ENCODE results near the gene GDI2. TPM values are rescaled to one million over a fixed set of nuclear protein-coding genes. Genes with fewer than 3 reads are reported as not detected.
"Not testable (repeated sequence)": the region's sequence is repeated elsewhere in the genome, so short reads cannot be mapped to it uniquely, and the experiment has no call there.

GDI2 gene
- total RNA-seq, 2 donors from 2014 or later = 141 to 209 TPM

DNA sequence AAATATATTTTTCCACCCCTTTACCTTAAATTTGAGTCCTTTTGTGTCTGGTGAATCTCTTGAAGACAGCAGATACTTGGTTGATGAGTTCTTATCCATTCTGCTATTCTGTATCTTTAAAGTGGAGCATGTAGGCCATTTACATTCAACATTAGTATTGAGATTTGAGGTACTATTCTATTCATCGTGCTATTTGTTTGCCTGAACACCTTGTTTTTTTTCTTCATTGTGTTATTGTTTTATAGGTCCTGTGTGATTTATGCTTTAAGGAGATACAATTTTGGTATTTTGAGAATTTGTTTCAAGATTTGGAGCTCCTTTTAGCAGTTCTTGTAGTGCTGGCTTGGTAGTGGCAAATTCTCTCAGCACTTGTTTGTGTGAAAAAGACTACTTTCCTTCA lies 29.9 kb downstream of the GDI2 start:
- Histone ChIP-seq H3K27ac (no peak overlapping the region), H3K36me3 (peaks cover 22% of the 10 kb centered on the region), H3K9me3 (no peaks in the 10 kb centered on the region), H3K4me3 (no peak overlapping the region), H3K27me3 (replicated peaks; ENCODE audit: insufficient read depth) (no peaks in the 10 kb centered on the region), H3K4me1 (ENCODE audit: control insufficient read depth in 1 of 2, low read depth in 2 of 2) (peaks cover 6 to 20% of the 10 kb centered on the region in 2 donors)
- TF ChIP-seq, protein P1, sequence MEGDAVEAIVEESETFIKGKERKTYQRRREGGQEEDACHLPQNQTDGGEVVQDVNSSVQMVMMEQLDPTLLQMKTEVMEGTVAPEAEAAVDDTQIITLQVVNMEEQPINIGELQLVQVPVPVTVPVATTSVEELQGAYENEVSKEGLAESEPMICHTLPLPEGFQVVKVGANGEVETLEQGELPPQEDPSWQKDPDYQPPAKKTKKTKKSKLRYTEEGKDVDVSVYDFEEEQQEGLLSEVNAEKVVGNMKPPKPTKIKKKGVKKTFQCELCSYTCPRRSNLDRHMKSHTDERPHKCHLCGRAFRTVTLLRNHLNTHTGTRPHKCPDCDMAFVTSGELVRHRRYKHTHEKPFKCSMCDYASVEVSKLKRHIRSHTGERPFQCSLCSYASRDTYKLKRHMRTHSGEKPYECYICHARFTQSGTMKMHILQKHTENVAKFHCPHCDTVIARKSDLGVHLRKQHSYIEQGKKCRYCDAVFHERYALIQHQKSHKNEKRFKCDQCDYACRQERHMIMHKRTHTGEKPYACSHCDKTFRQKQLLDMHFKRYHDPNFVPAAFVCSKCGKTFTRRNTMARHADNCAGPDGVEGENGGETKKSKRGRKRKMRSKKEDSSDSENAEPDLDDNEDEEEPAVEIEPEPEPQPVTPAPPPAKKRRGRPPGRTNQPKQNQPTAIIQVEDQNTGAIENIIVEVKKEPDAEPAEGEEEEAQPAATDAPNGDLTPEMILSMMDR (IDR thresholded peaks at IDR 0.05) = no peak
- no peak for ATAC-seq (ENCODE audit: insufficient number of reproducible peaks, low FRiP score, low read depth)
- no peak for DNase-seq (ENCODE audit: low spot score)

DNA sequence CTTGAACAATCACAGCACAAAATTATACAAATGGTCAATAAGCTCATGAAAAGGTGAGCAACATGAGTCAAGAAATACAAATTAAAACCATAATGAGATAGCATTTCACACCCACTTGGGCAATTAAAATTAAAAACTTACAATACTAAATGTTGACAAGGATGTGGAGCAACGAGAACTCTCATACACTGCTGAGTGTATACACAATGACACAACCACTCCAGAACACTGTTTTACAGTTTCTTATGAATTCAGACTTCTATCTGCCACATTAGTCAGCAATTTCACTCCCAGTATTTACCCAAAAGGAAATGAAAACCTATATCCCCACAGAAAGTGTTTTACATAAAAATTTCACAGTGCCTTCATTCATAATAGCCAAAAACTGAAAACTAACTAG lies 31.1 kb downstream of the GDI2 start:
- Histone ChIP-seq H3K4me1 (ENCODE audit: control insufficient read depth in 1 of 2, low read depth in 2 of 2) (peaks cover 8 to 16% of the 10 kb centered on the region in 2 donors), H3K27me3 (replicated peaks; ENCODE audit: insufficient read depth) (no peaks in the 10 kb centered on the region), H3K27ac (no peak overlapping the region), H3K9me3 (no peaks in the 10 kb centered on the region), H3K36me3 (peaks cover 22% of the 10 kb centered on the region), H3K4me3 (no peak overlapping the region)
- DNase-seq (ENCODE audit: low spot score) (no peak), ATAC-seq (ENCODE audit: insufficient number of reproducible peaks, low FRiP score, low read depth) (no peak)
- TF ChIP-seq, protein P1 (IDR thresholded peaks at IDR 0.05) = no peak

DNA sequence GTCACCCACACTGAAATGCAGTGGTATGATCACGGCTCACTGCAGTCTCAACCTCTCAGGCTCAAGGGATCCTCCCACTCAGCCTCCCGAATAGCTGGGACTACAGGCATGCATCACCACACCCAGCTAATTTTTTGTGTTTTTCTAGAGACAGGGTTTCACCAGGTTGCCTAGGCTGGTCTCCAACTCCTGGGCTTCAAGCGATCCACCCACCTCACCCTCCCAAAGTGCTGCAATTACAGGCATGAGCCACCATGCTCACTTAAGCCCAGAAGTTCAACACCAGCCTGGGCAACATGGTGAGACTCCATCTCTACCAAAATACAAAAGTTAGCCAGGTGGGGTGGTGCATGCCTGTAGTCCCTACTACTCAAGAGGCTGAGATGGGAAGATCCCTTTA lies 33.5 kb downstream of the GDI2 start:
- H3K27ac ChIP-seq = no peak overlapping the region
- H3K36me3 ChIP-seq = peaks cover 16% of the 10 kb centered on the region
- no peak for ATAC-seq (ENCODE audit: insufficient number of reproducible peaks, low FRiP score, low read depth)
- peaks cover 30 to 38% of the 10 kb centered on the region in 2 donors for H3K4me1 ChIP-seq (ENCODE audit: control insufficient read depth in 1 of 2, low read depth in 2 of 2)
- H3K4me3 ChIP-seq = no peak overlapping the region
- H3K9me3 ChIP-seq = no peaks in the 10 kb centered on the region
- TF ChIP-seq, protein P1 (IDR thresholded peaks at IDR 0.05) = no peak
- DNase-seq (ENCODE audit: low spot score) = no peak
- H3K27me3 ChIP-seq (replicated peaks; ENCODE audit: insufficient read depth) = no peaks in the 10 kb centered on the region

DNA sequence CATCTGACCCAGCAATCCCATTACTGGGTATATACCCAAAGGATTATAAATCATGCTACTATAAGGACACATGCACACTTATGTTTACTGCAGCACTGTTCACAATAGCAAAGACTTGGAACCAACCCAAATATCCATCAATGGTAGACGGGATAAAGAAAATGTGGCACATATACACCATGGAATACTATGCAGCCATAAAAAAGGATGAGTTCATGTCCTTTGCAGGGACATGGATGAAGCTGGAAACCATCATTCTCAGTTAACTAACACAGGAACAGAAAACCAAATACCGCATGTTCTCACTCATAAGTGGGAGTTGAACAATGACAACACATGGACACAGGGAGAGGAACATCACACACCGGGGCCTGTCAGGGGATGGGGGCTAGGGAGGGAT lies 35.5 kb downstream of the GDI2 start:
- Histone ChIP-seq H3K27ac (peak overlapping the region; percentile 65 to 74), H3K4me1 (ENCODE audit: control insufficient read depth in 1 of 2, low read depth in 2 of 2) (peaks cover 30 to 39% of the 10 kb centered on the region in 2 donors)
- not testable (repeated sequence) for DNase-seq (ENCODE audit: low spot score)

DNA sequence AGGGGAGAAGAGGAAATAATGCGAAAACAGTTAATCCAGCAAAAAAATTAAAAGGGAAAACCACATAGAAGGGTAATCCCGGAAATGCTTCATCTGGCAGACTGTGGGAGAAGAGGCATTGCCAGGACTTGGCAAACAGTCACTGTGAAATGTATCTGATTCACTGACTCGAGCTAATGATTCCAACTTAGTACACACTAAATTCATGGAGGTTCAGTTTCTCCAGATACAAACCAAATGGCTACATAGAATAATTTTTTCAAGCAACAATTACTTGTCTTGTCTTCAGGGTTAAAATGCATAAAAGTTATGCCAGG lies 36.4 kb downstream of the GDI2 start:
- Histone ChIP-seq H3K9me3 (no peaks in the 10 kb centered on the region), H3K27ac (peak overlapping the region; percentile 65 to 74), H3K4me3 (peak overlapping the region; percentile 52), H3K4me1 (ENCODE audit: control insufficient read depth in 1 of 2, low read depth in 2 of 2) (peaks cover 30 to 39% of the 10 kb centered on the region in 2 donors), H3K27me3 (replicated peaks; ENCODE audit: insufficient read depth) (no peaks in the 10 kb centered on the region), H3K36me3 (peaks cover 1% of the 10 kb centered on the region)
- DNase-seq (ENCODE audit: low spot score) (no peak), ATAC-seq (ENCODE audit: insufficient number of reproducible peaks, low FRiP score, low read depth) (peak; percentile 60)
- TF ChIP-seq, protein P1 (IDR thresholded peaks at IDR 0.05) = no peak

More for the DNA sequence above, 35.5 kb downstream of the GDI2 start:
- not testable (repeated sequence) for H3K9me3 ChIP-seq; H3K36me3 ChIP-seq; ATAC-seq (ENCODE audit: insufficient number of reproducible peaks, low FRiP score, low read depth); H3K27me3 ChIP-seq (replicated peaks; ENCODE audit: insufficient read depth); H3K4me3 ChIP-seq

DNA sequence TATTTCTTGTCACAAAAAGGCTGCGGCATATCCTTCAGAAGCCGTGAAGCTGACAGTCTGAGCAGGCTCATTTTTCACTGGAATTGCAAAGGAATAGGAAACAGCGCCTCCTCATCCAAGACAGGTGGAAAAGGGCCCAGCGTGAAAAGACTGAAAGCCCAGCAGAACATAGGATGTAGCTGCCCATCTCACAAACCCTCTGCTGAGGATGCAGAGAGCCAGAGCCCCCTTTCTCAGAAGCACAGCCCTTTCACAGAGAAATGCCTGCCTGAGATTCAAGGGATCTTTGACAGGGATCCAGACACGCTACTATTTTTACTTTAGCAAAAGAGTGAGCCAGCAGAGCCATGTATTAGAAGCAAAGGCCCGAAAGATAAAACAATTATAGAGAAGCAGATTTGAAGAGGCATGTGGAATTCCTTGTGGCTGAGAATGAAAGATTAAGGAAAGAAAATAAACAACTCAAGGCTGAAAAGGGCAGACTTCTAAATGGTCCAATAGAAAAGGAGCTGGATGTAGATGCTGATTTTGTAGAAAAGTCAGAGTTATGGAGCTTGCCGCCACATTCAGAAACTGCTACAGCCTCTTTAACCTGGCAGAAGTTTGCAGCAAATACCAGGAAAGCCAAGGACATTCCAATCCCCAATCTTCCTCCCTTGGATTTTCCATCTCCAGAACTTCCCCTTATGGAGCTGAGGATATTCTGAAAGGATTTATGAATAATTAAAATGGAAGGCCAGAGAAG lies 36.9 kb downstream of the GDI2 start:
- Histone ChIP-seq H3K4me3 (peak overlapping the region; percentile 52), H3K9me3 (no peaks in the 10 kb centered on the region), H3K36me3 (peaks cover 4% of the 10 kb centered on the region), H3K4me1 (ENCODE audit: control insufficient read depth in 1 of 2, low read depth in 2 of 2) (peaks cover 30 to 39% of the 10 kb centered on the region in 2 donors), H3K27me3 (replicated peaks; ENCODE audit: insufficient read depth) (no peaks in the 10 kb centered on the region), H3K27ac (peak overlapping the region; percentile 65 to 74)
- DNase-seq (ENCODE audit: low spot score) = no peak
- TF ChIP-seq, protein P1 (IDR thresholded peaks at IDR 0.05) = no peak
- no peak for ATAC-seq (ENCODE audit: insufficient number of reproducible peaks, low FRiP score, low read depth)

All from thoracic aorta (tissue), 2 donors.